ENCODE data around the gene ATF7. TPM values are rescaled to one million over a fixed set of nuclear protein-coding genes. Genes with fewer than 3 reads are reported as not detected.

The ATF7 gene
- total and polyA plus RNA-seq, 9 of the 15 experiments (the other 6 are each of a cell fraction or from before 2014, with no cell fraction given) = 10.6 to 30.4 (median 20.7) TPM

DNA sequence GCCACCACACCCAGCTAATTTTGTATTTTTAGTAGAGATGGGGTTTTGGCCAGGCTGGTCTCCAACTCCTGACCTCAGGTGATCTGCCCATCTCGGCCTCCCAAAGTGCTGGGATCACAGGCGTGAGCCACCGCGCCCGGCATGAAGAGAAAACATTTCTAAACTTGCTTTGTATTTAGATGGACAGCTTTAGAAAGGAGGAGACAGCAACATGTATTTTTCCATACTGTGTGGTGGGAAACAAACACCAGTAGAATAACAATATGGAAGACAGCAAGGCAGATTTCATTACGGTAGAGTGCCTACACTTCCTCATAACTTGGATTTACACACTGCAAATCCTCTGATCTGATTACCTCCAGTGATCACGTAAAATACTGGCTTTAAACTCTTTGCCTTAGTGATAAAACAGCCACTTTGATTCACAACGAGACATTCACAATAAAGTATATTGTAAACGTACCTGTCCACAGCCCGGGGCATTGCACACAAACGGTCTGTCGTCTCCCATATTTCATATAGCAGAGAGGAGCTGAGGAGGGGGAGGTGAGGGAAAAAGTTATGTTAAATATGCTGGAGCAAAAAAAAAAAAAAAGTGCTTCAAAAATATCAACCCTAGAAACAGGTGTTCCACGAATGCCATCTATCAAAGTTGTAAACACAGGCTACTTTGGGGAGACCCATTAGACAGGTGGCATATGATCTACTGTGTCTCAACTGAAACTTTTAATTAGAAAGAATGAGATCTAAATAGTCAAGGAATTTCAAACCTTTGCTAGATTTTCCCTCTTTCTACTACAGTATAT is 25.5 kb downstream of the ATF7 start:
- intact Hi-C loops (cut with micrococcal nuclease) = no loop called here
- no TSS peak for BruUV-seq (replicated peaks)

More for the DNA sequence above, 25.5 kb downstream of the ATF7 start:
- in situ Hi-C loops (cut with MboI) = no loop called here
- H3K9me3 ChIP-seq (replicated peaks; ENCODE audit: control insufficient read depth, insufficient read depth, low read depth, low read length) = no peaks in the 10 kb centered on the region
- H3K9ac ChIP-seq (ENCODE audit: insufficient read depth in 1 of 2, low read depth in 2 of 2, low read length in 2 of 2) = no peak overlapping the region
- no peaks in the 10 kb centered on the region for H3K4me1 ChIP-seq (replicated peaks in 1 of 2; ENCODE audit: control insufficient read depth in 2 of 2, insufficient read depth in 2 of 2, low read length in 2 of 2)
- peaks cover 10% of the 10 kb centered on the region; the same call in 2 of the 3 replicates for H3K36me3 ChIP-seq (ENCODE audit: control insufficient read depth, insufficient read depth, low read length)
- H3K79me2 ChIP-seq (ENCODE audit: control insufficient read depth, insufficient read depth, low read length) = peaks cover 21% of the 10 kb centered on the region; the same call in 2 of the 3 replicates
- FAIRE-seq (no peak), DNase-seq (ENCODE audit: extremely low read depth in 1 of 4, low spot score in 3 of 4) (no peak), ATAC-seq (no peak)
- no peak overlapping the region for H3K27ac ChIP-seq (ENCODE audit: extremely low read depth, low read depth, low read length)
- TF ChIP-seq, protein P1, sequence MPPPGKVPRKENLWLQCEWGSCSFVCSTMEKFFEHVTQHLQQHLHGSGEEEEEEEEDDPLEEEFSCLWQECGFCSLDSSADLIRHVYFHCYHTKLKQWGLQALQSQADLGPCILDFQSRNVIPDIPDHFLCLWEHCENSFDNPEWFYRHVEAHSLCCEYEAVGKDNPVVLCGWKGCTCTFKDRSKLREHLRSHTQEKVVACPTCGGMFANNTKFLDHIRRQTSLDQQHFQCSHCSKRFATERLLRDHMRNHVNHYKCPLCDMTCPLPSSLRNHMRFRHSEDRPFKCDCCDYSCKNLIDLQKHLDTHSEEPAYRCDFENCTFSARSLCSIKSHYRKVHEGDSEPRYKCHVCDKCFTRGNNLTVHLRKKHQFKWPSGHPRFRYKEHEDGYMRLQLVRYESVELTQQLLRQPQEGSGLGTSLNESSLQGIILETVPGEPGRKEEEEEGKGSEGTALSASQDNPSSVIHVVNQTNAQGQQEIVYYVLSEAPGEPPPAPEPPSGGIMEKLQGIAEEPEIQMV (tag; conservative IDR thresholded peaks at IDR 0.05; ENCODE audit: low read depth) = no peak
- TF ChIP-seq MTA3 (IDR thresholded peaks at IDR 0.05; ENCODE audit: borderline replicate concordance) (no peak), SIRT6 (IDR thresholded peaks at IDR 0.05; ENCODE audit: low read depth, low read length) (no peak), ZFP30 (CRISPR knock-in tag; IDR thresholded peaks at IDR 0.05; ENCODE audit: borderline replicate concordance) (no peak), ZNF589 (CRISPR knock-in tag; IDR thresholded peaks at IDR 0.05; ENCODE audit: low read depth) (no peak), EZH2 (IDR thresholded peaks at IDR 0.05; ENCODE audit: borderline replicate concordance, low read depth, low read length) (no peak), TRIM28 (IDR thresholded peaks at IDR 0.05) (no peak)
- no peak overlapping the region for H3K4me3 ChIP-seq
- ChIA-PET CTCF (ENCODE audit: low intra/inter-chr PET ratio) (interaction anchor here (0.6 to 1.9 kb wide), 2 partner anchors 75 to 793 kb away, joined by 3 to 14 read pairs; partner anchors contain the start of gene ATP5MC2), POLR2A (no interaction called here)
- no peak overlapping the region for H3K4me2 ChIP-seq (ENCODE audit: insufficient read depth, low read length)
- H4K20me1 ChIP-seq (replicated peaks; ENCODE audit: control insufficient read depth, insufficient read depth, low read length) = no peaks in the 10 kb centered on the region; the same call in 1 of the 2 replicates
- 89% methylated on average over 13 of the region's 13 CpGs for WGBS (ENCODE audit: insufficient coverage, low coverage, missing lambda C conversion rate)
- no peak overlapping the region for H2AFZ ChIP-seq (ENCODE audit: low read depth, low read length)
- H3K27me3 ChIP-seq (ENCODE audit: control insufficient read depth in 2 of 2, insufficient read depth in 2 of 2, low read length in 2 of 2) = no peaks in the 10 kb centered on the region
- no peaks in the 10 kb centered on the region for H3K9me1 ChIP-seq (ENCODE audit: control insufficient read depth, insufficient read depth, low read length)

All from K562 (cell line).